ENCODE results near the gene COL4A1. TPM values are rescaled to one million over a fixed set of nuclear protein-coding genes. Genes with fewer than 3 reads are reported as not detected.

Gene COL4A1
- polyA plus RNA-seq, 1 of the 3 experiments (the other 2 are of a cell fraction): 30.3 TPM

GRCh38 chr13:110244071-110244830, 62.7 kb downstream of the COL4A1 start:
- TF ChIP-seq, protein P1, sequence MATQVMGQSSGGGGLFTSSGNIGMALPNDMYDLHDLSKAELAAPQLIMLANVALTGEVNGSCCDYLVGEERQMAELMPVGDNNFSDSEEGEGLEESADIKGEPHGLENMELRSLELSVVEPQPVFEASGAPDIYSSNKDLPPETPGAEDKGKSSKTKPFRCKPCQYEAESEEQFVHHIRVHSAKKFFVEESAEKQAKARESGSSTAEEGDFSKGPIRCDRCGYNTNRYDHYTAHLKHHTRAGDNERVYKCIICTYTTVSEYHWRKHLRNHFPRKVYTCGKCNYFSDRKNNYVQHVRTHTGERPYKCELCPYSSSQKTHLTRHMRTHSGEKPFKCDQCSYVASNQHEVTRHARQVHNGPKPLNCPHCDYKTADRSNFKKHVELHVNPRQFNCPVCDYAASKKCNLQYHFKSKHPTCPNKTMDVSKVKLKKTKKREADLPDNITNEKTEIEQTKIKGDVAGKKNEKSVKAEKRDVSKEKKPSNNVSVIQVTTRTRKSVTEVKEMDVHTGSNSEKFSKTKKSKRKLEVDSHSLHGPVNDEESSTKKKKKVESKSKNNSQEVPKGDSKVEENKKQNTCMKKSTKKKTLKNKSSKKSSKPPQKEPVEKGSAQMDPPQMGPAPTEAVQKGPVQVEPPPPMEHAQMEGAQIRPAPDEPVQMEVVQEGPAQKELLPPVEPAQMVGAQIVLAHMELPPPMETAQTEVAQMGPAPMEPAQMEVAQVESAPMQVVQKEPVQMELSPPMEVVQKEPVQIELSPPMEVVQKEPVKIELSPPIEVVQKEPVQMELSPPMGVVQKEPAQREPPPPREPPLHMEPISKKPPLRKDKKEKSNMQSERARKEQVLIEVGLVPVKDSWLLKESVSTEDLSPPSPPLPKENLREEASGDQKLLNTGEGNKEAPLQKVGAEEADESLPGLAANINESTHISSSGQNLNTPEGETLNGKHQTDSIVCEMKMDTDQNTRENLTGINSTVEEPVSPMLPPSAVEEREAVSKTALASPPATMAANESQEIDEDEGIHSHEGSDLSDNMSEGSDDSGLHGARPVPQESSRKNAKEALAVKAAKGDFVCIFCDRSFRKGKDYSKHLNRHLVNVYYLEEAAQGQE (IDR thresholded peaks at IDR 0.05; ENCODE audit: low read depth, low read length): no peak
- TF ChIP-seq, protein P2, sequence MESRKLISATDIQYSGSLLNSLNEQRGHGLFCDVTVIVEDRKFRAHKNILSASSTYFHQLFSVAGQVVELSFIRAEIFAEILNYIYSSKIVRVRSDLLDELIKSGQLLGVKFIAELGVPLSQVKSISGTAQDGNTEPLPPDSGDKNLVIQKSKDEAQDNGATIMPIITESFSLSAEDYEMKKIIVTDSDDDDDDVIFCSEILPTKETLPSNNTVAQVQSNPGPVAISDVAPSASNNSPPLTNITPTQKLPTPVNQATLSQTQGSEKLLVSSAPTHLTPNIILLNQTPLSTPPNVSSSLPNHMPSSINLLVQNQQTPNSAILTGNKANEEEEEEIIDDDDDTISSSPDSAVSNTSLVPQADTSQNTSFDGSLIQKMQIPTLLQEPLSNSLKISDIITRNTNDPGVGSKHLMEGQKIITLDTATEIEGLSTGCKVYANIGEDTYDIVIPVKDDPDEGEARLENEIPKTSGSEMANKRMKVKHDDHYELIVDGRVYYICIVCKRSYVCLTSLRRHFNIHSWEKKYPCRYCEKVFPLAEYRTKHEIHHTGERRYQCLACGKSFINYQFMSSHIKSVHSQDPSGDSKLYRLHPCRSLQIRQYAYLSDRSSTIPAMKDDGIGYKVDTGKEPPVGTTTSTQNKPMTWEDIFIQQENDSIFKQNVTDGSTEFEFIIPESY (IDR thresholded peaks at IDR 0.05; ENCODE audit: borderline replicate concordance, low read depth): no peak
- TF ChIP-seq TCF12 (IDR thresholded peaks at IDR 0.05) (peak; percentile 31; the same call in 1 of the 2 replicates), SIN3A (IDR thresholded peaks at IDR 0.05; ENCODE audit: borderline replicate concordance, low read depth, low read length) (no peak), NFIC (IDR thresholded peaks at IDR 0.05; ENCODE audit: borderline replicate concordance) (no peak), RXRA (IDR thresholded peaks at IDR 0.05; ENCODE audit: borderline replicate concordance, low read depth) (no peak), MXI1 (IDR thresholded peaks at IDR 0.05; ENCODE audit: low read depth, low read length) (no peak)
- TF ChIP-seq, protein P3, sequence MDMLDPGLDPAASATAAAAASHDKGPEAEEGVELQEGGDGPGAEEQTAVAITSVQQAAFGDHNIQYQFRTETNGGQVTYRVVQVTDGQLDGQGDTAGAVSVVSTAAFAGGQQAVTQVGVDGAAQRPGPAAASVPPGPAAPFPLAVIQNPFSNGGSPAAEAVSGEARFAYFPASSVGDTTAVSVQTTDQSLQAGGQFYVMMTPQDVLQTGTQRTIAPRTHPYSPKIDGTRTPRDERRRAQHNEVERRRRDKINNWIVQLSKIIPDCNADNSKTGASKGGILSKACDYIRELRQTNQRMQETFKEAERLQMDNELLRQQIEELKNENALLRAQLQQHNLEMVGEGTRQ (IDR thresholded peaks at IDR 0.05; ENCODE audit: borderline replicate concordance, low read depth, low read length): no peak
- Histone ChIP-seq H3K36me3 (replicated peaks in 1 of 2; ENCODE audit: control insufficient read depth in 1 of 2, insufficient read depth in 2 of 2, low read length in 1 of 2) (no peaks in the 10 kb centered on the region), H3K9ac (no peak overlapping the region), H2AFZ (ENCODE audit: low read depth) (no peak overlapping the region), H3K9me2 (no peaks in the 10 kb centered on the region), H3K4me1 (ENCODE audit: control insufficient read depth in 1 of 2, insufficient read depth in 2 of 2, low read depth in 1 of 2, low read length in 1 of 2) (peaks cover 22 to 28% of the 10 kb centered on the region in 2 experiments; a peak in 3 of 4 replicates), H3K9me3 (no peaks in the 10 kb centered on the region), H3K27me3 (ENCODE audit: insufficient read depth) (no peaks in the 10 kb centered on the region), H4K20me1 (ENCODE audit: insufficient read depth) (no peaks in the 10 kb centered on the region), H3K4me2 (0 out of 2 replicates have a peak overlapping the region, but pooled peaks have one; percentile 8), H3K27ac (ENCODE audit: low read depth in 2 of 2, low read length in 1 of 2) (peak overlapping the region; percentile 45 to 69; a peak in 3 of 4 replicates), H3K79me2 (ENCODE audit: insufficient read depth) (peaks cover 57% of the 10 kb centered on the region), H3K4me3 (ENCODE audit: low read depth in 2 of 2, low read length in 1 of 2) (no peak overlapping the region), H3F3A (replicated peaks; ENCODE audit: insufficient read depth) (peaks cover 18% of the 10 kb centered on the region)
- ChIA-PET POLR2A (no interaction called here), CTCF (interaction anchor here (0.9 to 2.6 kb wide), 4 partner anchors 8 to 167 kb away, joined by 3 to 10 read pairs (median 4); no protein-coding TSS in a partner anchor)
- 97% methylated on average over 7 of the region's 7 CpGs for WGBS (ENCODE audit: low lambda C conversion rate)
- DNase-seq: no peak
